KOPT-K1 (cell line): ENCODE data around the gene MESP2.

ENCODE experiments used
- H3K27ac ChIP-seq: fragments of 200-600 bp; sonication (generic); 2 replicates; pipeline ENCODE4 v1.5.1; 2016; ENCODE audit warnings: antibody characterized with exemption, mild to moderate bottlenecking, low read depth, low read length; ENCODE audit not compliant: poor library complexity, severe bottlenecking
- H3K36me3 ChIP-seq: fragments of 200-600 bp; sonication (generic); 2 replicates; pipeline ENCODE4 v1.5.1; 2017; ENCODE audit warnings: antibody characterized with exemption, mild to moderate bottlenecking, low read length, moderate library complexity; ENCODE audit not compliant: insufficient read depth
- H3K9me3 ChIP-seq: fragments of 200-600 bp; sonication (generic); 2 replicates; pipeline ENCODE4 v1.5.1; 2017; ENCODE audit warnings: antibody characterized with exemption, low read length, mild to moderate bottlenecking; ENCODE audit not compliant: insufficient read depth, poor library complexity, severe bottlenecking

MESP2 gene

DNA sequence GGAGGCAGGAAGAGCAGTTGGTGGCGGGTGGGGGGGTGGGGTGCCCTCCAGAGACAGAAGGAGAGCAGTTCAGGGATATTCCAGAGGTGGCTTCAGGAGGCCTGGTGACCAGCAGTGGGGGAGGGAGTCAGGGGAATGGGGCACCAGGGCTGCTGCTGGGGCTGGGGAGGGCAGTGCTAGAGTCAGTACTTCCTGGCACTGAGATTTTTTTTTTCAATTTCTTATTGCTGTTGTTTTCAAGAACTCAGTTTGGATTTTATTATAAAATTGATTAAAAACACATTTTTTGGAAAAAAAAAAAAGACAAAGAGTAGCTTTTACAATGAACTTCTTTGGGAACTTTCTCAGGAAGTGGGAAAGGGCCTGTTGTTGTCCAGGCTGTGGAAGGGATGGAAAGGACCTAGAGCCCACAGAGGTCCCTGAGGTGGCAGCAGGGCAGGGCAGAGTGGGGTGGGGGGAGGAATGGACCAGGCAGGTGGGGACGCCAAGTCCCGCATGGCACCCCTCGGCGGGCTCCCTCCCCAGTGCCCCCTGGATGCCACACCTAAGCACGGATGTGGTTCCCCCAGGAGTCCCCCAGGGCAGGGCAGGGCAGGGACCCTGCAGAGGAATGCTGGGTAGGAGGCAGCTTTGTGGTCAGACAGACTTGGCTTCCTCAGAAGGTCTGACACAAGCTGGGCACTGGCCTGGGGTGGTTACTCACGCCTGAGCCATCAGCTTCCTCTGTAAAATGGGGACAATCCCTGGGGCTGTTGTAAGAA lies 47.0 kb downstream of the MESP2 start:
- H3K27ac ChIP-seq: no peak overlapping the region
- no peaks in the 10 kb centered on the region for H3K36me3 ChIP-seq
- H3K9me3 ChIP-seq: no peaks in the 10 kb centered on the region

DNA sequence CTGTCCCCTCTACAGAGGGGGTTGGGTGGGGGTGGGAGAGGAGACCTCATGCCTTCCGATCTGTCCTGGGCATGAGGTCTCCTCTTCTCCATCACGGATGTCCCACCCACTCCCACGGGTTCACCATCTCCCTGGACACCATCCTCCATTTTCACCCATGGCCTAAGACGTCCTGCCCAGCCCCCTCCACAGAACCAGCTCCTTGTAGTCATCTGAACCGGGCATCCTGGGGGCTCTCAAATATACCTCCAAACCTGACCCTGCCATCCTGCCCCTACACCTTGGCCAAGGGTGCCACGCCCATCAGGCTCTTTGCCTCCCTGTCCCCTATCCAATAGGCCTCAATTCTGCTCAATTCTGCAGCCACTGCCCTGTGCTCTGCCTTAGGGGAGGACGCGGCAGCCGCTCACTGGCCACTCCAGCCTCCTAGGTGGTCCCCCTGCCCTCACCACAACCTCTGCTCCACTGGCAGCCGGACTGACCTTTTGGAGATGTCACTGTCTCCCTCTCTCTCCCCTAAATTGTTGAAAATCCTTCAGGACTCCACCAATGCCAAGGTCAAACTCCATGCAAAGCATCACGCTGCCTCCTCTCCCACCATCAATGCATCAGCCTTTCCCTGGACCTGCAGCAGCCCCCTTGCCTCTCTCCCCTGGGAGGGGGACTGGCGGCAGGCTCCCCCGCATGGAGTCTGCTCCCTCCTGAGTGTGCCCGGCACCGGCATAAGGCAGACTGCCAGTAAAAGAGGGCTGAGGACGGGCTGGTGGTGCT lies 47.9 kb downstream of the MESP2 start:
- H3K27ac ChIP-seq: no peak overlapping the region
- H3K9me3 ChIP-seq: no peaks in the 10 kb centered on the region
- H3K36me3 ChIP-seq: no peaks in the 10 kb centered on the region

DNA sequence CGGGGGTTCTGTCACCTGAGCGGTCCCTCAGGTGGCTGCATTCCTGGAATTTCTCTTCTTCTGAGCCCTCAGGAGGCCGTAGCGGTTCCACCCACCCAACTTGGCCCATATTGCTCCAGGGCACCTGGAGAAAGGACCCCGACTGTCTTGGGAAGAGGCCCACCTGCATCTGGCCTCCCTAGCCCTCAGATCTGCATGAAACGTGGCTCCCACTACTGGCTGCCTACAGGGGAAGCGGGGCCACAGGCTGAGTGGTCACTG lies 48.4 kb downstream of the MESP2 start:
- Histone ChIP-seq H3K36me3 (no peaks in the 10 kb centered on the region), H3K9me3 (no peaks in the 10 kb centered on the region), H3K27ac (no peak overlapping the region)

DNA sequence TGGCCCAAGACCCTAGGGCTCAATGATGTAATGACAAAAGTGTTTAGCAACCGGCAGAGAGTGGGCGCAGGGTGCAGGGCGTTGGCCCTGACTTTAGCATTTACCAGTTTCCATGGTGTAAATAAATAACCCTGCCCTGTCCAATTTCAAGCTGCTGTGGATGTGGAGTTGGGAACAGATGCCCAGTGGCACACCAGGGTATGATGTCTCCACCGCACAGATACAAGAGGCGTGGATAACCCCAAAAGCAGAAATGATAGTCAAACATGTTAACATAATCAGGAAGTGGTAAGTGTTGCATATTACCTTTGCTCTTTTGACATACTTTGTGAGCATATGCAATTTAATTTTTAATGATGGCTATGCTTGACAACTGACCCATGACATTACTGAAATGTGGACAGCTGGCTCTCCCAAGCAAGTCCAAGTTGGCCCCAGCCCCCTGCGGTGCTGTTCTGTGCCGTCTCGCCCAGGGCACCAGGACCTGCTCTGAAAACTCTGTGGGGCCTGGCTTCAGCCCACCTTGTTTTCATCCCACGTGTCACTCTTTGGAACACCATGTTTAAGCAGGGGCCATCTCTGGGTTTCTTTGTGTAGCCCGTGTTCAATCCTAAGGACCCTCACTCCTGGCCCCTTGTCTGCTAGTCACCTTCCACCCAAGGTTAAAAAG lies 49.3 kb downstream of the MESP2 start:
- Histone ChIP-seq H3K27ac (no peak overlapping the region), H3K36me3 (no peaks in the 10 kb centered on the region), H3K9me3 (no peaks in the 10 kb centered on the region)

DNA sequence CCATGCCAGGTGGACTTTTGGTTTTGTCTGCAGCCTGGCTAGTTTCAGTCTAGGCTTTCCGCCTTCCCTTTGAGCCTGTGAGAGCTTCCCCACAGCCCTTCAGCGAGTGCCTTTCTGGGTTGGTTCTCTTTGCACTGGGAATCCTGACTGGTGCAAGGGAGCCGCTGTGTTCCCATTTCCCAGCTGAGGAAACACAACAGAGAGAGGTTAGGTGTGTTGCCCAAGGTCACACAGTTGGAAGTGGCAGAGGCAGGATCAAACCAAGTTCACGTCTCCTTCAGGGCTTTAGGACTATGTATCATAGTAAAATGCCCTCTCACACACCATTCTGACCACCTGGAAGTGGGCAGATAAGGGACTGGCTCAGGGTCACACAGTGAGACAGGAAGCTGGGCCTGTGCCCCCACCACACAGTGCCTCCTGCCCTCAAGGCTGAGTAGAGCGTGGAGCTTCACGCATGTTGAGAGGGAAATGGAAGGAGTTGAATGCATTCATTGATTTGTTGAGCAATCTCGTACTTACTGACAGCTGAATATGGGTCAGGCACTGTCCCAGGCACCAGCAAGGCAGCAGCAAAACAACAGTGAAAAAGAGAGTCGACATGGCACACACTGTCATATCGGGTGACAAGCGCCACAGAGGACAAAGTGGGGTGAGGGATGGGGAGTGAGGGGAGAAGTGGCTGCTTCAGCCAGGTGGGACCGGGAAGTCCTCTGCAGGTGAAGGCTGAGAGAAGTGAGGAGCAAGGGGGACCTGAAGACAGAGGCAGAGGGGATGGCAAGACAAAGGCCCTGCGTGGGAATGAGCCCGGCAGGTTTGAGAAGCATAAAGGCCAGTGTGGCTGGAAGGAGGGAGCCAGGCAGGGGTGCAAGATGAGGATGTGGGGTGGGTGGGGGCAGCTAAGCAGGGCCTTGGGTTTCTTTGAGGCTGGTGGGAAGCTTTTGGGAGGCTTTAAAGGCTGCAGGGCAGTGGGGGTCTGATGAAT lies 50.8 kb downstream of the MESP2 start:
- H3K9me3 ChIP-seq: no peaks in the 10 kb centered on the region
- no peak overlapping the region for H3K27ac ChIP-seq
- no peaks in the 10 kb centered on the region for H3K36me3 ChIP-seq

DNA sequence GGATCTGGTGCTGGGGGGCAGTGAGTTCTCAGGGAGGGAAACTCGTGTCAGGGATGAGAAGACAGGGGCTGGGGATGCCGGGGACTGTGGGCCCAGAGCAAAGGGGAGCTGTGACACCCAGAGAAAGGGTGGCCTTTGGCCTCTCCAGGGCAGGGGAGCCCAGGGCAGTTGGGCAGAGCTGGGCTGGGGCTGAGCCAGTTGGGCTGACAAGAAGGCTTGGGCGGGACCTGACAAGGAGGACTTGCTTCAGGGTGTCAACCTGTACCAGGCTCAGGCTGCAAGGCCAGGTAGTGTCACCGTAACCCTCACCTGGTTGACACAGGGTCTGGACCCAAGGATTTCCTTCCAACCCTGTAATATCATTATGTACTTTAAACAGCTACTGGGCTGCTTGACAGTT lies 51.7 kb downstream of the MESP2 start:
- H3K36me3 ChIP-seq: 0 out of 2 replicates have a peak, but pooled peaks cover under 1% of the 10 kb centered on the region
- no peaks in the 10 kb centered on the region for H3K9me3 ChIP-seq
- H3K27ac ChIP-seq: no peak overlapping the region
